Uterus (tissue), 2 donors: ENCODE results near the gene GVQW3.

Experiments used
- CTCF ChIP-seq, 4 experiments: fragments of 200-600 bp in 2 of 4; fragments of 450-650 bp in 2 of 4; sonication (generic) in 2 of 4; IDR thresholded peaks; one replicate each; pipeline ENCODE4 v1.5.1; 2016 to 2019; ENCODE audit warnings: antibody characterized with exemption in 4 of 4, mild to moderate bottlenecking in 2 of 4, moderate library complexity in 1 of 4
- POLR2A ChIP-seq, 2 donors: fragments of 450-650 bp; IDR thresholded peaks; one replicate each; pipeline ENCODE4 v1.6.1; 2016; ENCODE audit warnings: antibody characterized with exemption in 2 of 2, mild to moderate bottlenecking in 1 of 2, moderate library complexity in 1 of 2

GRCh38 chr11:76365038-76365679 is 16.0 kb upstream of the GVQW3 start:
- TF ChIP-seq CTCF (IDR thresholded peaks at IDR 0.05) (no peak), POLR2A (IDR thresholded peaks at IDR 0.05) (no peak)
